ENCODE results near the gene IGF2.

IGF2 gene

DNA sequence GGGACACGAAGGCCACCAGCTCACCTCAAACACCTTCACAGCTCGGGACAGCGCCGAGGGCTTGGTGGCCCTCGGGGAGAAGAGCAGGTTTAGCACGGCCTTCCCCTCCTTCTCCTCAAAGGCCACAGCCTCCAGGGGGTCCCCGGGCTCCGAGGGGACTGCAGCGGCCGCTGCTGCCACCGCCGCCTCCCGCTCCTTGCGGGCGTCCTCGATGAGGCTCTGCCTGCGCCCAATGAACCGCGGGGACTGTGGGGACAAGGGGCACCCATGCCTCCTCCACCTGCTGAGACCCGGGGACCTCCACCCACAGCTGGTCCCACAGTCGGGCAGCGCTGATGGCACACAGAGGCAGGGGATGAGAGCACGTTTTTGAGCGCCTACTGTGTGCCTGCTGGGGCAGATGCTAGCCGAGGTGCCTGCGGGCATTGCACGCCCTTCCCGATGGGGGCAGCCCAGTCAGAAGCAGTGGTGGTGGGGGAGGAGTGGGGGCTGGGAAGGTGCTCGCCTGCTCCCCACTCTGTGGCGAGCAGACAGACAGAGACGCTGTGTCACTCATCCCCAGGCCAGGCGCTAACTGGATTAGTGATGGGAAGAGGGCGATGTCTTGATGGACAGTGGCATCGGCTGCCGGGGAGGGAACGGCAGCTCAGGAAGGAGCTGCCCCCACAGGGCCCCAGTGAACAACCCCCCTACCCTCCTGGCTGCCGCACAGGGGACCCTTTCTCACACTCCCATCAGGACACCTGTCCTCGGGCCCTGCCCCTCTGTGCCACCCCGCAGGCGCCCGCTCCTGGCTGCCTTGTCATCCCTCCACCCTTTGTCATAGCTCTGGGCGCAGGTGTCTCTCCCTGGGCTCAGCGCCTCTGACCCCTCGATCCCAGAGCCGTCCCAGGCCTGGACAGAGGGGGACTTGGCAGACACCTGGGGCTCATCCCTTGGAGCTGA is 30.7 kb upstream of the IGF2 start:
- no peak for DNase-seq

- no peak for DNase-seq
These were observed 29.8 kb upstream of the IGF2 start for GRCh38 chr11:2169005-2169378.

- DNase-seq = no peak
These were observed 29.3 kb upstream of the IGF2 start for GRCh38 chr11:2168286-2169004.

DNA sequence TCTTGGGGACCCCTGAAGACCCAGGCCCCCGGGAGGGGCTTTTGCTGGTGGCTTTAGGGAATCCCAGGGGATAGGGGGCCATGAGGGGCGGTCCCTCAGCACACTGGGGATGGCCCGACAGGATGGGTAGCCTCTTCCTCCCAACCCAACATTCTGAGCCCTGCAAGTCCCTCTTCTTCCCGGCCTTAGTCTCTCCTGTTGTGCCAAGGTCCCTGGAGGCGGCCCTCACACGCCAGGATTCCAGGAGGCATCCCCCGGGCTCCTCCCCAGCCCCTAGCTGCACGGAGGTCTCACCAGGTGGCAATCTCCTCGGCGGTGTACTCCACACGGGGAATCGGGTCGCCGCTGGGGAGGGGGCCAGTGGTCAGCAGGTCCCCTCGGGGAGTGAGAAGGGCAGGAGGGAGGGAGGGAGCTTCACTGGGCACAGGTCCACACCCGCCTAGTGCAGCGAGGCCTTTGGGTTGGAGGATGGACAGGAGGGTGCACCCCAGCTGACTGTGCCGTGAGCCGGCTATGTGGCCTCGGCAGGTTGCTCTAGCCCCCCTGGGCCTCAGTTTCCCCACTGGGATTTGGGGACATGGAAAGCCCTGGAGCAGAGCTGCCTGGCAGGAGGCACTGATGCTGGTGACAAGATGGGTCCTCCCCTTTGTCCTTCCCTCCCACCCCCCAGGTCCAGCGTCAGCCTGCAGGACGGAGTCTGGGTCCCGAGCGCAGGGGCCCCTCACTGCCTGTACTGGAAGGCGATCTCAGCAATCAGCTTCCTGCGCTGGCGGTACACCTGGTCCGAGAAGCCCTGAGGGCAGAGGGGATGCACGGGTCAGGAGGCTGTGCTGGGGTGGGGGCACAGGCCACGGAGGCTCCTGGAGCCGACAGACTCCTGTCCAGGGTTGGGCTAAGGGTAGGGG is 28.2 kb upstream of the IGF2 start:
- no peak for DNase-seq

DNA sequence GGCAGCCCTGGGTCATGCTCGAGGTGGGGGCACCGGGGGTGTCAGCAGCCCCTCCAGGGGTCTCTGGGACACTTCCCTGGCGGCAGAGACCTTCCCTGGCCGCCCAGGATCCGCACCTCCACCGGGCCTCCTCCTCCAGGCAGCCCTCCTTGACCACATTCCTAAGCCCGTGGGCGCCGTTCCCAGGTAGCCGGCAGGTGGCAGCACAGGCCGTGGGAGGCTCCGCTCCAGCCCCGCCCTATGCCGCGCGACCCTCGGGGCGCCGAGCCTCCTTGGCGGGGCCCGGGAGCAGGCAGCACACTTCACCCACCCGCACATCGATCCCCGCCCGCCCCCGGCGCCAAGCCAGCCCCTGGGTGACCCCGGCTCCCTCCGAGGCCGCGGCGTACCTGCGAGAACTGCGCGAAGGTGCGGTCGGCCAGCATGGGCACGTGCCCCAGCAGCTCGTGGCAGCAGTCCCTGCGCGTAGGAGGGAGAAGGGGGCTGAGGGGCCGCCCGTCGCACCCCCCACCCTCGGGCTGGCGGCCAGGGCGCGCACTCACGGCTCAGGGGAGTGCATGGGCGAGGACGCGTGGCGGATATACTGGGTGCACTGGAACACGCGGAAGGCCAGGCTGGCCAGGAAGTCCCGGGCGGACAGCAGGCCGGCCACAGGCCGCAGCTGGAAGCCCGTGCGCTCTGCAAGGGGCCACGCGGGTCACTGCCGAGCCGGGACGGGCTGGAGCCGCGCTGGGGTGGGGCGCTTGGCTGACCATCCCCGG is 27.1 kb upstream of the IGF2 start:
- peak; percentile 42 to 53 for DNase-seq

GRCh38 chr11:2165571-2165970 is 26.4 kb upstream of the IGF2 start:
- no peak for DNase-seq

DNA sequence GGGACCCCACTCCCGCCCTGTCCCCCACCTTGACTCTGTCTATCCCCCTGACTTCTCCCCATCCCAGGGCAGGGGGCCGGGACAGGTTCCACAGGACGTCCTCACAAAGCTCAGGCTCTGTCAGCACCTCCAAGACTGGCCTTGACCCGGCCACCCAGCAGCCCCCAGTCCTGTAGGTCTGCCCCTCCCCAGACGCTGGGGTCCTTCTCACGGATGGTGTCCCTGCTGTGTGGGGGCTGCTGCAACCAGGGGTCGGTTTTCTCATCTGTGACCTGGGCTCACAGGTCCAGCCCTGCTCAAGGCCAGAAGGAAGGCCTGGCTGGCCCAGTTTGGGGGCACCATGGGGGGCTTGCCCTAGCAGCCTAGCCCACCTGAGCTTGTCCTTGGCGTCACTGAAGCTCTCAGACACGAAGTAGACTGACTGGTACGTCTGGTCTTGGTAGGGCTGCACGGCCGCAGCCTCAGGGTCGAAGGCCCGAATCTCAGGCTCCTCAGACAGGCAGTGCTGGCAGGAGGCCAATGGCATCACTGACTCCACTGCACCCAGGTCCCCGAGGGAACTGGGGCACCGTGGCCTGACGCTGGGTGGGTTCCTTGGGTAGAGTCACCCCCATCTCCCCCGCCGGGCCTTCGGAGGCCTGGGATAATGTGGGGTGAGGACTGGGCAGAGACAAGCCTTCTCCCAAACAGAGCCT is 25.8 kb upstream of the IGF2 start:
- no peak for DNase-seq

- DNase-seq = no peak
These were observed 24.9 kb upstream of the IGF2 start for GRCh38 chr11:2164081-2164480.

GRCh38 chr11:2163428-2163978 is 24.3 kb upstream of the IGF2 start:
- DNase-seq = no peak

DNA sequence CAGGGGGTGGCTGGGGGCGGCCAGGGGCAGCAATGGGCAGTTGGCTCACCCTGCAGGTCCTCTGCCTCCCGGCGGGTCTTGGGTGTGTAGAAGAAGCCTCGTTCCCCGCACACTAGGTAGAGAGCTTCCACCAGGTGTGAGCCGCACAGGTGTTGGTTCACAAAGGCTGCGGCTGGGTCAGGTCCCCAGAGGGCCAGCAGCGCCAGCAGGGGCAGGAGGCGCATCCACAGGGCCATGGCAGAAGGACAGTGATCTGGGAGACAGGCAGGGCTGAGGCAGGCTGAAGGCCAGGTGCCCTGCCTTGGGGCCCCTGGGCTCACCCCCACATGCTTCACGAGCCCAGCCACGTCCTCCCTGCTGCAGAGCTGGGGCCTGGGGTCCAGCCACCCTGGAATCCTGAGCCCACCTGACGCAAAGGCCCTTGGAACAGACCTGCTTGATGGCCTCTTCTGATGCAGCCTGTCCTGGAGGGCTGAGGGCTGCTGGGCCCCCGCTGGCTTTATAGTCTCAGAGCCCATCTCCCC is 21.6 kb upstream of the IGF2 start, which contains the start of gene INS:
INS (minus strand) TSS at position 474 of the 524 bp plus-strand sequence; CDS start at position 236, 238 bp downstream.
- no peak for DNase-seq

GRCh38 chr11:2159536-2160413 is 20.6 kb upstream of the IGF2 start:
- DNase-seq = no peak

DNA sequence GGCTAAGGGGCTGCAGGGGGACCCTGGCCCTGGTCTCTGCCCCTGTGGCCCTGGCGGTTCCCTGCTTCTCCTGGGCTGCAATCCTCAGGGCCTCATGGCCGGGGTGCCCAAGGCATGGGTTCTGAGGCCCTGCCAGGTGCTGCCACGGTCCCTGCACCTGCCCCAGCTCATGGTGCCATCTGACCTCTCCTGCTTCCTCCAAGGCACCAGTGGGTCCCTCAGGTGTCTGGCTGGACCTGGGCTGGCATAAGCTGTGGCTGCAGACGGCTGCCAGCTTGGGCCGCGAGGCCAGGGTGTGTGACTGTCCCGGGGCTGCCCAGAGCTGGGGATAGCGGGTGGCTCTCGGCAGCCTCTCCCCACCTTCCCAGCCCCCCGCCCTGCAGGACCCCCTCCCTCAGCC is 19.8 kb upstream of the IGF2 start:
- no peak for DNase-seq

DNA sequence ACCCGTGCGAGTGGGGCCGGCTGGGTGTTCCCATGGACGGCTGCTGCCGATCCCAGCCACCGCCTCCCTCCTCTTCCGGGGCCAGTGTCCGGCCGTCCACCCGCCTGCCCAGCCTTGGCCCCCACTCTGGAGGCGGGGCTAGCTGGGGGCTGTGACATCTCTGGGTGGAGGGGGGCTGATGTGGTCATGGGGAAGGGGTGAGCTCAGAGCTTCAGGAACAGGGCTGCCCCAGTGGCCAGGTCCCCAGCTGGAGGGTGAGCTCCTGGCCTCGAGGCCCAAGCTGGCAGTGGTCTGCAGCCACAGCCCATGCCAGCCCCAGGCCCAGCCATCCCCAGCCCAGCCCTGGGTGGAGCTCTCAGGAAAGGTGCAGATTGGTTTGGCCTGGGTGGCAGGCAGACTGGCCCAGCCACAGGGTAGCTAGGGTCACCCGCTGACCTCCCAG is 19.1 kb upstream of the IGF2 start:
- no peak for DNase-seq

- no peak for DNase-seq
These were observed 18.3 kb upstream of the IGF2 start for GRCh38 chr11:2157294-2158040.

DNA sequence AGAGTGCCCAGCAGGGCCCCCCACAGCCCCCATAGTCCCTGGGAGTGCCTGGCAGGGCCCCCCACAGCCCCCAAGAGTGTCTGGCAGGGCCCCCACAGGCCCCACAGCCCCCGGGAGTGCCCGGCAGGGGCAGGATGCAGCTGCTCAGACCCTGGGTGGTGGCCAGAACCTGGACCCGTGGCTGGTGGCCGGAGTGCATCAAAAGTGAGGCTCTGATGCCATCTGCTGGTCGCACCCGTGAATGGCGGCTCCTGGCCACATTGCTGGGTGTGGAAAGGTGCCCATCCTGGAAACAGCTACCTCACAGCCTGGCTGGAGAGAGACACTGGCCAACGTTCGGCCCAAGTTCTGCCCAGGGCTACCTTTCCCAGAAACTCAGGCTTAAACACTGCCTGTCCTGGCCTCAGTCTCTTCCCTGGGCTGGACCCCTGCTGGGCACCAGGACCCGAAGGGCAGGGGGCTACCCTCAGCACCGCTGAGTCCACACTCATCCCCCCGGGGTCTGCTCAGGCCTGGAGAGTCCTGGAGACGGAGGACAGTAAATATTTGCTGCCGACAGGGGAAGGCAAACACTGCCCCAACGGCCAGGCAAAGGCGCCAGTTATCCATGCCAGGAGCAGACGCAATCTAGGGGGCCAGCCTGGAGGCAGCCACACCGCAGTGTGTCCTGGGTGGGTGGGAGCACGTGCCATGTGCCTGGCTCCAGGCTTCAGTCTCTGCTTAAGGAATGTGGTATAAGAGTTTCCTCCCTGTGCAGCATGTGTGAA is 17.4 kb upstream of the IGF2 start:
- peak; percentile 68 to 71 for DNase-seq

- DNase-seq = no peak
These were observed 16.3 kb upstream of the IGF2 start for GRCh38 chr11:2155511-2155910.

GRCh38 chr11:2154889-2155288 is 15.7 kb upstream of the IGF2 start:
- DNase-seq = no peak

GRCh38 chr11:2154195-2154585 is 15.0 kb upstream of the IGF2 start:
- DNase-seq = no peak
